NCI-H2081 (cell line): ENCODE data around the gene ABCA10.
"Not testable (repeated sequence)": the region's sequence is repeated elsewhere in the genome, so short reads cannot be mapped to it uniquely, and the experiment has no call there.

Experiments used
- DNase-seq, 2 experiments: peaks; one replicate each; lab custom pipeline; 2025; lab: John Stamatoyannopoulos, UW

The ABCA10 gene

GRCh38 chr17:69227541-69227940 lies 1.1 kb downstream of the ABCA10 start:
- no peak for DNase-seq

DNA sequence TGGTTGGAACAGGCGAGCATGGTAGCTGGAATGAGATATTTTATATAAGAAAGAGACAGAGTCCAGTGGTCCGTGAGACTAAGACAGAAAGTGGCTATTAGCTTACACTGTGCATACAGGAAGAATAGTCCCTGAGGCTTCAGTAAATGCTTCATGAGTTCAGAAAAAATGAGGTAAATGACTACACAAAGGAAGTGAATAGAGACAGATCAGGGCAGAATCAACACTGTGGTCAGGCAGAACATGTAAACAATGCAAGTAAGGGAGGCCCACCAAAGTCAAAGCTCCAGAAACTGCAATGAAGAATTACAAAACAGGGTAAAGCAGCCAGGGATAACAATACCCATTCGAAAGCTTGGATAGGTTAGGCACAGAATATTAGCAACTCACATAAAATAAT lies 4.8 kb downstream of the ABCA10 start:
- DNase-seq = no peak

- no peak for DNase-seq
These were observed 5.8 kb downstream of the ABCA10 start for GRCh38 chr17:69222707-69223258.

DNA sequence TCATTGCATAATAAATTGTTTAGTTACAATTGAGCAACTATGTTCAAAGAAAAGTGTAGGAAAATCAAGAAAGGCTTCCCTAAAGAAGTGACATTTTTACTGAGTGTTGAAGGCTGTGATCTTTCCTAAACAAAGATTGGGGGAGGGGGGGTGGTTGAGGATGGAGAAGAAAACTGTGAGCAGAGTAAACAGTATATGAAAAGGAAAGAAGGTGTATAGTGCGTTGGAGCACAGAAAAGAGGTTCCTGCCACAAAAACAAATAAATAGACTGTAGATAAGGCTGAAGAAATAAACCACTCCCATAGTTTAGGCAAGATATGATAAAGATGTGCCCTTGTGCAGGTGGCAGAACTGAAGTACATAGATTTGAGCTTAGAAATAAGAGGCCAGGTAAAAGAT lies 8.5 kb downstream of the ABCA10 start:
- DNase-seq = no peak

DNA sequence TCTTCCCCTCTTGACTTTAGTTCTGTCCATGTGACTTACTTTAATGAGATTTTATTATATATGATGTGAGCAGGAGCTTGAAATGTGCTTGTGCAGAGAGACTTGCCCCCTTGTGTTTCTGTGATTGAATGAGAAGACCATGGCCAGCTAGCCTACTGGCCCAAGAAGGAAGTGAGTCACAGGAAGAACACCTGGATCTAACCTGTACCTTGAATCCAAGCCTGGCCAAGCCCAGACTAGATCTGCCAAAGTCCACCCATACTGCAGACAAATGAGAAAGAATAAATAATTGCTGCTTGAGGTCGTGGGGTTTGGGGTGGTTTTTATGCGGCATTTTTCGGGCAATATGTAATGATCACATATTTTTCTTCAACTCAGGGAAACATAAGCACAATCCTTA lies 9.6 kb downstream of the ABCA10 start:
- DNase-seq = no peak

DNA sequence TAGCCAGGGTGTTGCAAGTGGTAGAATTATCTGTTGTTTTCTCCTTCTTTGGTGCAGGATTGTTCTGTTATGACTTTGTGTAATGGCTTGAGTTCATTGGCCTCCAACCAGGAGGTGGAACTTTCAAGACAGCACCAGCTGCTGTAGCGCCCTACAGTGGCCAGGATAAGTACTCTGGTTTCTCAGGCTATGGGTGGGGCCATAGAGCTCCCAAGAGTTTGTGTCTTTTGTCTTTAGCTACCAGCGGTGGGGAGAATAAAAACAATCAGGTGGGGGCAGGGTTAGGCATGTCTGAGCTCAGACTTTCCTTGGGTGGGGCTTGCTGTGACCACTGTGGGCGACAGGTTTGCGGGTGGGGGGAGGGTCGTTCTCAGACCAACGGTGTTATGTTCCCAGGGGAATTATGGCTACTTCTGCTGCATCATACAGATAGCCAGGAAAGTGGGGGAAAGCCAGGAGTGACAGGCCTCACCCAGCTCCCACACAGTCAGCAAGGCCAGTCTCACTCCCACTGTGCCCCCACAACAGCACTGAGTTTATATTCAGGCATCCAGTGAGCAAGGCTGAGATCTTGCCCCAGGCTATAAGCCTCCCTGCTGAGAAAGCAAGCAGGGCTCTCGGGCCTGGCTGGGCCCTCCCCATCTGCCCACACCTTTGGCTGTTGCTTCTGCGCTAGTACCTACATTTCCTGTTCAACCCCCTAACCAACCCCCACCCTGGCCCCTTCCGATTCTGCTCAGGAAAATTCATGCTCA lies 15.4 kb downstream of the ABCA10 start:
- DNase-seq = no peak

- DNase-seq = no peak
These were observed 20.0 kb downstream of the ABCA10 start for GRCh38 chr17:69208640-69209039.

DNA sequence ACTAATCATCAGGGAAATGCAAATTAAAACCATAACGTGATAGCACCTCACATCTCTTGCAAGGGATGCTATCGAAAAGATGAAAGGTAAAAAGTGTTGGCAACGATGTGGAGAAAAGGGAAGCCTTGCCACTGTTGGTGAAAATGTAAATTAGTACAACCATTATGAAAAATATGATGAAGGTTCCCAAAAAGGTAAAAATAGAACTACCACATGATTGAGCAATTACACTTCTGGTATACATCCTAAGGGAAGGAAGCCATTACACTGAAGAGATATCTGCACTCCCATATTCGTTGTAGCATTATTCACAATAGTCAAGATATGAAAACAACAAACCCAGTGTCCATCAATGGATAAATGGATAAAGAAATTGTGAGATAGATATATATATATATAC lies 21.5 kb downstream of the ABCA10 start:
- no peak for DNase-seq

DNA sequence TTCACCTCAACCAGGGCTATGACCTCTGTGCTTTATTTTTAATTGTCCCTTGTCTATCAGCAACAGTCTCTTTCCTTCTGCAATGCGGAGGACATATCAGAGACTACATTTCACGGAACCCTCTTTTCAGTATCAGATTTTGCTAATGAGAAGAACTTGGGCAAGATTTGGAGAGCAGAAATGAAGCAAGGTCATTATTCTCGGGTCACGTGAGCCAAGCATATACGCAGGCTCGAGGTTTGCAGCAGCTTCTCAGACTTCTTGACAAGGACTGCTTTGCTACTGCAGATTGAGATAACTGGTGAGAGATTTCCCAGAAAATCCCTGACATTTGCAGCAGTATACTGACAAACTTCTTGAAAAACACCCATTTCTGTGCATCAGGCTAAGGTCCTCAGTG lies 30.4 kb downstream of the ABCA10 start:
- DNase-seq = no peak

DNA sequence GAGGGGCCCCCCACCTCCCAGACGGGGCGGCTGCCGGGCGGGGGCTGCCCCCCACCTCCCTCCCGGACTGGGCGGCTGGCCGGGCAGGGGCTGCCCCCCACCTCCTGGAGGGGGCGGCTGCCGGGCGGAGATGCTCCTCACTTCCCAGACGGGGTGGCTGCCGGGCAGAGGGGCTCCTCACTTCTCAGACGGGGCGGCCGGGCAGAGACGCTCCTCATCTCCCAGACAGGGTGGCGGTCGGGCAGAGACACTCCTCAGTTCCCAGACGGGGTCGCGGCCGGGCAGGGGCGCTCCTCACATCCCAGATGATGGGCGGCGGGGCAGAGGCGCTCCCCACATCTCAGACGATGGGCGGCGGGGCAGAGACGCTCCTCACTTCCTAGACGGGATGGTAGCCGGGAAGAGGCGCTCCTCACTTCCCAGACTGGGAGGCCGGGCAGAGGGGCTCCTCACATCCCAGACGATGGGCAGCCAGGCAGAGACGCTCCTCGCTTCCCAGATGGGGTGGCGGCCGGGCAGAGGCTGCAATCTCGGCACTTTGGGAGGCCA lies 32.4 kb downstream of the ABCA10 start:
- DNase-seq = not testable (repeated sequence)

DNA sequence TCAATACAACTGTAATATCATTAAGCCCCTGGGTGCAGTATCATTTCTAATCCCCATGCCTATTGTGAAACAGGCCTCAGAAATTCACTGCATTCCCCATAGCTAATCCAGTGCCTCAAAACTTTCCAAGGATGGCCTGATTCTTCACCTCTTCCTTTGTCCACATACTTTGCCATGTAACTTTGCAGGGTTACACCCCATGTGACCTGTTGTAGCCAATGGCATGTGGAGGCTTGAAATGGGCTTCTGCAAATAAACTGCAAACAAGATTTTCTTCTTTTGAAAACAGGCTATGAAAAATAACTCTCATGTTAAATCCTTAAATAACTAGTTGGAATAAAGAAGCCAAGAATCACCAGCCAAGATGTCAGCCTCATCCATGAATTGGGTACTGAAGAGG lies 35.9 kb downstream of the ABCA10 start:
- no peak for DNase-seq

DNA sequence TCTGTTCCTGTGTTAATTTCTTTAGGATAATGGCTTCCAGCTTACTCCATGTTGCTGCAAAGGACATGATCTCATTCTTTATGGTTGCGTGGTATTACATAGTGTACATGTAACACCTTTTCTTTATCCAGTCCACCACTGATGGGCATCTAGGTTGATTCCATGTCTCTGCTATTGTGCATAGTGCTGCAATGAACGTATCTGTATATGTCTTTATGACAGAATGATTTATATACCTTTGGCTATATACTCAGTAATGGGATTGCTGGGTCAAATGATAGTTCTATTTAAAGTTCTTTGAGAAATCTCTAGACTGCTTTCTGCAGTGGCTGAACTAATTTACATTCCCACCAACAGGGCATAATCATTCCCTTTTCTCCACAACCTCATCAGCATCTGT lies 39.8 kb downstream of the ABCA10 start:
- no peak for DNase-seq

DNA sequence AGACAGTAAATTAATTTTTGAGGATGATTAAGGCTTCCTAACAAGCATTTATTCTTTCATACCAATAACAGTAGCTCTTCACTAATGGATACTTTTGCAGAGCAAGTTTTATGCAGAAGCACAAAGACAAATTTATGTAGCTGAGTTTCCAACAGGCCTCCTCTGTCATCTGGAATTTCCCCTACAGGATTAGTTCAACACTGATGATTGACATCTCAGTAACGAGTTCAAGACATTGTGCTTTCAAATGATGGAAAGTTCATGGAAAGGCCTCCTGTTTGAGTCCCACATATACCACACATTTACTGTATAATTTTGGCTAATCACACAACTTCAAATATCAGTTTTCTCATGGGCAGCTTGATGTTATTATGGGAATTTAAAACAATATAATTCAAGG lies 40.6 kb downstream of the ABCA10 start:
- no peak for DNase-seq

DNA sequence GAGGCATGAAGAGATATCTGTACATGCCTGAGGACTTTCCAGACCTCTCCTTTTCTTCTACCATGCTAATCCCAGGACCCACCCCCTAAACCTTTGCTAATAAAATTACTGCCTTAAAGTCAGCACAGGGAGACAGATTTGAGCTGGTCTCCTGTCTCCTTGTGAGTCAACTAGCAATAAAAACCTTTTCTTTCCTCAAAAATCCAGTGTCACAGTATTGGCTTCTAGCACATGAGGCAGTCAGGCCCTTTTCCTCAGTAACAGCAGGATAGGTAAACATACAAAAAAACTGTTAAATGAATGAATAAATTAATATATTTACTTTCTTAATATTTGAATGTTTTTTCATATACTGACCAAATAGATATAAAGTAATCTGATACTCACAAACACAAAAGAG lies 41.3 kb downstream of the ABCA10 start:
- DNase-seq = no peak

DNA sequence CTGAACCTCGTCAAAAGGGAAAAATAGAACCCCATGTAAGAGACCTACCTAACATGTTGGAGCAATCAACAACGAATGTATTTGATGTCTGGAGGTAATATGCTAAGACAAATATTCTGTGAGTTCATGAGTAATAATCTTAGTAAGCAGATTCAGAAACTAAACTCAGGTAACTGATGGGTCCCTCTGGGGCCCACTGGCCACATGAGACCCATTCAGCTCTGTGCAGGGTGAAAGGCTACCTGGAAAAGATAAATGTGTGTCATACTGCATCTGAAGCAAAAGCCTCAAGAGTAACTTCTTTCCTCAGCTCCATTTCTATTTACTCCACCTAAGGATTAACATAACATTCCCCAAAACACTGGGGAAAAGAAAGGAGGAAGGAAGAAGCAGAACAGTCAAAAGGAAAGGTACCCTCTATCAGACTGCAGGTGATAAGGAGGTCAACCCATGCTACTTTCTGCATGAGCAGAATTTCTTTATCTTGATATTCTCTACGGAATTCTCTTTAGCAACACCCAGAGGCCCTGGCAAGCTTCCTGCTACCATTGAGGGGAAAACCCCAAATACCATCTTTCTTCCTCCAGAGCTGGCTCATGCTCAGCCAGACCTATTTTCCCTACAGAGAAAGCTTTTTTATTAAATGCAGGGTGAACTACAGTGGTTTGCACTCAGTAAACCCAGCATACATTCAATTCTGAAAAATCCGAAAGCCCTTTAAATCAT lies 49.2 kb downstream of the ABCA10 start:
- DNase-seq = no peak

GRCh38 chr17:69176457-69176795 lies 52.2 kb downstream of the ABCA10 start:
- no peak for DNase-seq

GRCh38 chr17:69175625-69176456 lies 52.8 kb downstream of the ABCA10 start:
- DNase-seq = no peak

GRCh38 chr17:69175262-69175624 lies 53.4 kb downstream of the ABCA10 start:
- no peak for DNase-seq

- no peak for DNase-seq
These were observed 55.5 kb downstream of the ABCA10 start for GRCh38 chr17:69173118-69173517.

DNA sequence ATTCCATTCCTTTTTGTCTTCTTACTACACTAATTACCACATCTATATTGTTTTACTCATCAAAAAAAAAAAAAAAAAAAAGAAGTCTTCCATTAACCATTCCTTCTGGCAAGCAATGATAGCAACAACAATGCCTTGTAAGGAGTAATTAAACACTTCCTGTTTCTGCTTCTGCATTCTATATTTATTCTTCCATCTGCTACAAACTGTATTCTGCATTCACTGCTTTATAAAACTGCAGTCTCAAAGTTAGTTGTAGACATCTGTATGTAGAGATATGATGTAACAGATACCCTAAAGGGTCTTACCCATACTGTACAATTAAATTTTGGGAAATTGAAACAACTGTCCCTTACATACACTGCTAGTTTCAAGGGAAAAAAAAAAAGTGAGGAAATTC lies 58.2 kb downstream of the ABCA10 start:
- no peak for DNase-seq

DNA sequence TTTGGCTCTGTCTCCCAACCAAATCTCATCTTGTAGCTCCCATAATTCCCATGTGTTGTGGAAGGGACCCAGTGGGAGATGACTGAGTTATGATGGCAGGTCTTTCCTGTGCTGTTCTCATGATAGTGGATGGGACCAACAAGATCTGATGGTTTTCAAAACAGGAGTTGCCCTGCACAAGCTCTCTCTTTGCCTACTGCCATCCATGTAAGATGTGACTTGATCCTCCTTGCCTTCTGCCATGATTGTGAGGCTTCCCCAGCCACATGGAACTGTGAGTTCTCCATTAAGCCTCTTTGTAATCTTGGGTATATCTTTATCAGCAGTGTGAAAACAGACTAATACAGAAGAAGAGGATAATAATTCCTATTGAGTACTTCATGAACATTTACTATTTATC lies 60.0 kb downstream of the ABCA10 start:
- DNase-seq = not testable (repeated sequence)

- no peak for DNase-seq
These were observed 61.7 kb downstream of the ABCA10 start for GRCh38 chr17:69166957-69167356.
